ENCODE data around the gene CCR3. TPM values are rescaled to one million over a fixed set of nuclear protein-coding genes. Genes with fewer than 3 reads are reported as not detected.

CCR3 gene
- total RNA-seq, 1 experiment from 2014 or later, result not detected

GRCh38 chr3:46218196-46218709, 24.0 kb upstream of the CCR3 start:
- Histone ChIP-seq H3K9me3 (ENCODE audit: control insufficient read depth, insufficient read depth, low read depth, low read length) (no peaks in the 10 kb centered on the region), H3K36me3 (ENCODE audit: control insufficient read depth, insufficient read depth, low read length) (no peaks in the 10 kb centered on the region), H3K4me1 (ENCODE audit: control insufficient read depth, insufficient read depth, low read length) (no peaks in the 10 kb centered on the region), H3K27me3 (ENCODE audit: control insufficient read depth, insufficient read depth, low read length) (no peaks in the 10 kb centered on the region), H3K4me3 (ENCODE audit: low read depth in 2 of 2, low read length in 2 of 2) (no peak overlapping the region), H3K27ac (ENCODE audit: low read length) (no peak overlapping the region)
- ATAC-seq (no peak), DNase-seq (ENCODE audit: low read depth, low spot score) (no peak)
- BruUV-seq (replicated peaks), result no TSS peak
- CTCF ChIA-PET, result no interaction called here
- intact Hi-C loops (cut with micrococcal nuclease; ENCODE audit: unreplicated experiment) (no loop called here), in situ Hi-C loops (cut with HindIII; ENCODE audit: low pct_unique_long_range_greater_than_20kb, low sequenced_read_pairs) (no loop called here)
- TF ChIP-seq TCF7L2 (IDR thresholded peaks at IDR 0.05; ENCODE audit: low read depth, low read length) (no peak), POLR2AphosphoS5 (IDR thresholded peaks at IDR 0.05; ENCODE audit: low read depth, low read length) (no peak), SIN3A (IDR thresholded peaks at IDR 0.05; ENCODE audit: borderline replicate concordance, insufficient read depth, low read depth, low read length) (no peak), CTCF (IDR thresholded peaks at IDR 0.05) (no peak)
- TF ChIP-seq, protein P1, sequence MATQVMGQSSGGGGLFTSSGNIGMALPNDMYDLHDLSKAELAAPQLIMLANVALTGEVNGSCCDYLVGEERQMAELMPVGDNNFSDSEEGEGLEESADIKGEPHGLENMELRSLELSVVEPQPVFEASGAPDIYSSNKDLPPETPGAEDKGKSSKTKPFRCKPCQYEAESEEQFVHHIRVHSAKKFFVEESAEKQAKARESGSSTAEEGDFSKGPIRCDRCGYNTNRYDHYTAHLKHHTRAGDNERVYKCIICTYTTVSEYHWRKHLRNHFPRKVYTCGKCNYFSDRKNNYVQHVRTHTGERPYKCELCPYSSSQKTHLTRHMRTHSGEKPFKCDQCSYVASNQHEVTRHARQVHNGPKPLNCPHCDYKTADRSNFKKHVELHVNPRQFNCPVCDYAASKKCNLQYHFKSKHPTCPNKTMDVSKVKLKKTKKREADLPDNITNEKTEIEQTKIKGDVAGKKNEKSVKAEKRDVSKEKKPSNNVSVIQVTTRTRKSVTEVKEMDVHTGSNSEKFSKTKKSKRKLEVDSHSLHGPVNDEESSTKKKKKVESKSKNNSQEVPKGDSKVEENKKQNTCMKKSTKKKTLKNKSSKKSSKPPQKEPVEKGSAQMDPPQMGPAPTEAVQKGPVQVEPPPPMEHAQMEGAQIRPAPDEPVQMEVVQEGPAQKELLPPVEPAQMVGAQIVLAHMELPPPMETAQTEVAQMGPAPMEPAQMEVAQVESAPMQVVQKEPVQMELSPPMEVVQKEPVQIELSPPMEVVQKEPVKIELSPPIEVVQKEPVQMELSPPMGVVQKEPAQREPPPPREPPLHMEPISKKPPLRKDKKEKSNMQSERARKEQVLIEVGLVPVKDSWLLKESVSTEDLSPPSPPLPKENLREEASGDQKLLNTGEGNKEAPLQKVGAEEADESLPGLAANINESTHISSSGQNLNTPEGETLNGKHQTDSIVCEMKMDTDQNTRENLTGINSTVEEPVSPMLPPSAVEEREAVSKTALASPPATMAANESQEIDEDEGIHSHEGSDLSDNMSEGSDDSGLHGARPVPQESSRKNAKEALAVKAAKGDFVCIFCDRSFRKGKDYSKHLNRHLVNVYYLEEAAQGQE (IDR thresholded peaks at IDR 0.05; ENCODE audit: insufficient read depth in 1 of 2, low read depth in 2 of 2, low read length in 1 of 2), result no peak
- POLR2A ChIA-PET, result no interaction called here

- no peak for TF ChIP-seq SIN3A (IDR thresholded peaks at IDR 0.05; ENCODE audit: borderline replicate concordance, insufficient read depth, low read depth, low read length)
- TF ChIP-seq TCF7L2 (IDR thresholded peaks at IDR 0.05; ENCODE audit: low read depth, low read length), result no peak
- ChIA-PET CTCF (no interaction called here), POLR2A (no interaction called here)
- no peak overlapping the region for H3K27ac ChIP-seq (ENCODE audit: low read length)
- no peaks in the 10 kb centered on the region for H3K9me3 ChIP-seq (ENCODE audit: control insufficient read depth, insufficient read depth, low read depth, low read length)
- no peak for ATAC-seq
- H3K27me3 ChIP-seq (ENCODE audit: control insufficient read depth, insufficient read depth, low read length), result 0 out of 2 replicates have a peak, but pooled peaks cover 2% of the 10 kb centered on the region
- H3K4me1 ChIP-seq (ENCODE audit: control insufficient read depth, insufficient read depth, low read length), result no peaks in the 10 kb centered on the region
- no peak for DNase-seq (ENCODE audit: low read depth, low spot score)
- BruUV-seq (replicated peaks), result no TSS peak
- no peaks in the 10 kb centered on the region for H3K36me3 ChIP-seq (ENCODE audit: control insufficient read depth, insufficient read depth, low read length)
- in situ Hi-C loops (cut with HindIII; ENCODE audit: low pct_unique_long_range_greater_than_20kb, low sequenced_read_pairs), result no loop called here
- intact Hi-C loops (cut with micrococcal nuclease; ENCODE audit: unreplicated experiment), result no loop called here
- no peak overlapping the region for H3K4me3 ChIP-seq (ENCODE audit: low read depth in 2 of 2, low read length in 2 of 2)
Observed at GRCh38 chr3:46221391-46221790, 20.9 kb upstream of the CCR3 start.

DNA sequence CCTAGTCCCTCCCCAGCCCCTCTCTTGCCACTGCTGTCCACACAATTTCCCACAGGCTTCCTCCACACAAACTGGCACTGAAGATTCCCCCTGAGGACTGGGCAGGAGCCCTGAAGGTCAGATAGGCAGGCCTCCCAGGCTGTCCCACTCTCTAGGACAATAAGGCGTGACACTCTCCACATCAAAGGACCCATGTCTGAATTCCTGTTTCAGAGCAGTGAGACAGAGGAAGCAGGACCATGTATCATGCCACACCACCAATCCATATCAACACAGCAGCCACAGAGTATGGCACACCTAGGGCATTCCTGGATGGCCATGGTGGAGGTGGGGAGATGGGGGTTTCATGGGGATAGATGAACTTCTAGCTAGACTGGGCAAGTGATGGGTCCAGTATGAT, 20.3 kb upstream of the CCR3 start:
- Histone ChIP-seq H3K4me3 (ENCODE audit: low read depth in 2 of 2, low read length in 2 of 2) (no peak overlapping the region), H3K27me3 (ENCODE audit: control insufficient read depth, insufficient read depth, low read length) (0 out of 2 replicates have a peak, but pooled peaks cover 2% of the 10 kb centered on the region), H3K27ac (ENCODE audit: low read length) (no peak overlapping the region), H3K9me3 (ENCODE audit: control insufficient read depth, insufficient read depth, low read depth, low read length) (no peaks in the 10 kb centered on the region), H3K4me1 (ENCODE audit: control insufficient read depth, insufficient read depth, low read length) (no peaks in the 10 kb centered on the region), H3K36me3 (ENCODE audit: control insufficient read depth, insufficient read depth, low read length) (no peaks in the 10 kb centered on the region)
- in situ Hi-C loops (cut with HindIII; ENCODE audit: low pct_unique_long_range_greater_than_20kb, low sequenced_read_pairs) (no loop called here), intact Hi-C loops (cut with micrococcal nuclease; ENCODE audit: unreplicated experiment) (no loop called here)
- no peak for DNase-seq (ENCODE audit: low read depth, low spot score)
- TF ChIP-seq TCF7L2 (IDR thresholded peaks at IDR 0.05; ENCODE audit: low read depth, low read length), result no peak
- TF ChIP-seq, protein P1 (IDR thresholded peaks at IDR 0.05; ENCODE audit: insufficient read depth in 1 of 2, low read depth in 2 of 2, low read length in 1 of 2), result no peak
- no peak for TF ChIP-seq POLR2AphosphoS5 (IDR thresholded peaks at IDR 0.05; ENCODE audit: low read depth, low read length)
- TF ChIP-seq SIN3A (IDR thresholded peaks at IDR 0.05; ENCODE audit: borderline replicate concordance, insufficient read depth, low read depth, low read length), result no peak
- no peak for TF ChIP-seq CTCF (IDR thresholded peaks at IDR 0.05)
- no TSS peak for BruUV-seq (replicated peaks)
- ChIA-PET CTCF (no interaction called here), POLR2A (no interaction called here)
- ATAC-seq, result no peak

Data from Panc1 (cell line).